Effector memory CD8-positive, alpha-beta T cell (primary cell): ENCODE measurements around the gene SDS.

Source experiments
- ATAC-seq: fragments of 150-1000 bp; cut with Tn5 transposase; replicated peaks from 2 replicates; pipeline ENCODE4 v1.10.0; 2021; ENCODE audit warnings: mild to moderate bottlenecking, moderate library complexity
- DNase-seq, 3 experiments: peaks; one replicate each; pipeline ENCODE4 v3.0.0; 2021
- H3K27ac Mint-ChIP-seq, 2 donors: one replicate each; pipeline ENCODE4 v1.8.0; 2022; ENCODE audit warnings: mild to moderate bottlenecking in 2 of 2, mixed read lengths in 2 of 2, moderate library complexity in 2 of 2
- H3K27me3 Mint-ChIP-seq, 2 donors: one replicate each; pipeline ENCODE4 v1.8.0; 2022; ENCODE audit warnings: mixed read lengths in 2 of 2
- H3K36me3 Mint-ChIP-seq: one replicate; pipeline ENCODE4 v1.8.0; 2022; ENCODE audit warnings: mild to moderate bottlenecking, moderate library complexity, mixed read lengths; ENCODE audit not compliant: insufficient read depth
- H3K4me1 Mint-ChIP-seq, 2 donors: one replicate each; pipeline ENCODE4 v1.8.0; 2022; ENCODE audit warnings: low read depth in 2 of 2, mixed read lengths in 2 of 2
- H3K4me3 Mint-ChIP-seq, 2 donors: one replicate each; pipeline ENCODE4 v1.8.0; 2022; ENCODE audit warnings: mild to moderate bottlenecking in 2 of 2, mixed read lengths in 2 of 2, moderate library complexity in 2 of 2
- H3K9me3 Mint-ChIP-seq, 2 donors: one replicate each; pipeline ENCODE4 v1.8.0; 2022; ENCODE audit warnings: mixed read lengths in 2 of 2
- total RNA-seq, 9 experiments: gene quantifications; one replicate each; lab custom pipeline; 2026; lab: John Stamatoyannopoulos, UW

The SDS gene
- 0 reads per million in 9 experiments for total RNA-seq

GRCh38 chr12:113403435-113404415 lies at the start of gene SDS:
TSS of gene SDS (minus strand) at chr12:113403887. CDS start at chr12:113399708, 4,179 bp downstream.
- no peaks in the 10 kb centered on the region for H3K4me1 Mint-ChIP-seq
- no peak for ATAC-seq
- DNase-seq: no peak
- H3K4me3 Mint-ChIP-seq: no peak within 1 kb of the TSS
- no peak within 1 kb of the TSS for H3K27ac Mint-ChIP-seq
- peaks cover 7 to 39% of the 10 kb centered on the region in 2 donors for H3K27me3 Mint-ChIP-seq
- no peaks in the 10 kb centered on the region for H3K9me3 Mint-ChIP-seq
- no peaks in the 10 kb centered on the region for H3K36me3 Mint-ChIP-seq

GRCh38 chr12:113453330-113453729 lies 49.6 kb upstream of the SDS start:
- Mint-ChIP-seq H3K4me3 (no peak overlapping the region), H3K27ac (no peak overlapping the region), H3K4me1 (no peaks in the 10 kb centered on the region), H3K27me3 (peaks cover 23 to 35% of the 10 kb centered on the region in 2 donors), H3K36me3 (no peaks in the 10 kb centered on the region), H3K9me3 (no peaks in the 10 kb centered on the region)
- ATAC-seq (no peak), DNase-seq (no peak)

- DNase-seq: no peak
- no peak overlapping the region for H3K4me3 Mint-ChIP-seq
- peaks cover 28 to 35% of the 10 kb centered on the region in 2 donors for H3K27me3 Mint-ChIP-seq
- no peaks in the 10 kb centered on the region for H3K36me3 Mint-ChIP-seq
- no peaks in the 10 kb centered on the region for H3K4me1 Mint-ChIP-seq
- no peak for ATAC-seq
- H3K27ac Mint-ChIP-seq: no peak overlapping the region
- H3K9me3 Mint-ChIP-seq: no peaks in the 10 kb centered on the region
These were observed 48.8 kb upstream of the SDS start for GRCh38 chr12:113452458-113452857.

GRCh38 chr12:113449839-113450238 lies 46.2 kb upstream of the SDS start:
- DNase-seq (no peak), ATAC-seq (no peak)
- Mint-ChIP-seq H3K4me3 (no peak overlapping the region), H3K9me3 (no peaks in the 10 kb centered on the region), H3K36me3 (no peaks in the 10 kb centered on the region), H3K27ac (no peak overlapping the region), H3K4me1 (peaks cover 2 to 4% of the 10 kb centered on the region in 2 donors), H3K27me3 (peaks cover 24 to 38% of the 10 kb centered on the region in 2 donors)

- no peak for DNase-seq
- Mint-ChIP-seq H3K4me3 (no peak overlapping the region), H3K36me3 (no peaks in the 10 kb centered on the region), H3K4me1 (peaks cover 2 to 4% of the 10 kb centered on the region in 2 donors), H3K27me3 (peaks cover 24 to 38% of the 10 kb centered on the region in 2 donors), H3K9me3 (no peaks in the 10 kb centered on the region), H3K27ac (no peak overlapping the region)
- no peak for ATAC-seq
These were observed 45.6 kb upstream of the SDS start for GRCh38 chr12:113449299-113449698.

- H3K27ac Mint-ChIP-seq: no peak overlapping the region
- H3K4me3 Mint-ChIP-seq: no peak overlapping the region
- H3K27me3 Mint-ChIP-seq: peaks cover 24 to 38% of the 10 kb centered on the region in 2 donors
- no peaks in the 10 kb centered on the region for H3K9me3 Mint-ChIP-seq
- peaks cover 2 to 4% of the 10 kb centered on the region in 2 donors for H3K4me1 Mint-ChIP-seq
- DNase-seq (no peak), ATAC-seq (no peak)
- no peaks in the 10 kb centered on the region for H3K36me3 Mint-ChIP-seq
These were observed 45.2 kb upstream of the SDS start for GRCh38 chr12:113448873-113449272.

- no peak for ATAC-seq
- Mint-ChIP-seq H3K36me3 (no peaks in the 10 kb centered on the region), H3K9me3 (no peaks in the 10 kb centered on the region), H3K4me1 (peaks cover 2 to 4% of the 10 kb centered on the region in 2 donors), H3K4me3 (no peak overlapping the region), H3K27me3 (peaks cover 24 to 38% of the 10 kb centered on the region in 2 donors), H3K27ac (no peak overlapping the region)
- no peak for DNase-seq
These were observed 42.0 kb upstream of the SDS start for GRCh38 chr12:113445544-113446171.

- Mint-ChIP-seq H3K4me3 (no peak overlapping the region), H3K36me3 (no peaks in the 10 kb centered on the region), H3K27me3 (peaks cover 14 to 25% of the 10 kb centered on the region in 2 donors), H3K4me1 (peaks cover 2 to 4% of the 10 kb centered on the region in 2 donors), H3K9me3 (no peaks in the 10 kb centered on the region), H3K27ac (no peak overlapping the region)
- no peak for DNase-seq
- ATAC-seq: no peak
These were observed 39.4 kb upstream of the SDS start for GRCh38 chr12:113443030-113443539.

- no peaks in the 10 kb centered on the region for H3K9me3 Mint-ChIP-seq
- ATAC-seq: no peak
These were observed 37.5 kb upstream of the SDS start for GRCh38 chr12:113440947-113441782.

GRCh38 chr12:113440336-113440735 lies 36.6 kb upstream of the SDS start:
- Mint-ChIP-seq H3K27me3 (no peaks in the 10 kb centered on the region), H3K9me3 (no peaks in the 10 kb centered on the region)

More at GRCh38 chr12:113440947-113441782, 37.5 kb upstream of the SDS start:
- peaks cover 4 to 7% of the 10 kb centered on the region in 2 donors for H3K27me3 Mint-ChIP-seq
- peaks cover 2 to 3% of the 10 kb centered on the region in 2 donors for H3K4me1 Mint-ChIP-seq
- no peak overlapping the region for H3K27ac Mint-ChIP-seq
- DNase-seq: no peak
- H3K36me3 Mint-ChIP-seq: no peaks in the 10 kb centered on the region
- no peak overlapping the region for H3K4me3 Mint-ChIP-seq

GRCh38 chr12:113439606-113440030 lies 35.9 kb upstream of the SDS start:
- Mint-ChIP-seq H3K4me1 (no peaks in the 10 kb centered on the region), H3K27me3 (no peaks in the 10 kb centered on the region), H3K9me3 (no peaks in the 10 kb centered on the region), H3K36me3 (no peaks in the 10 kb centered on the region), H3K27ac (no peak overlapping the region), H3K4me3 (no peak overlapping the region)
- DNase-seq: no peak
- no peak for ATAC-seq

More at GRCh38 chr12:113440336-113440735, 36.6 kb upstream of the SDS start:
- Mint-ChIP-seq H3K4me1 (no peaks in the 10 kb centered on the region), H3K27ac (no peak overlapping the region), H3K4me3 (no peak overlapping the region), H3K36me3 (no peaks in the 10 kb centered on the region)
- no peak for ATAC-seq
- DNase-seq: no peak

GRCh38 chr12:113439301-113439597 lies 35.6 kb upstream of the SDS start:
- no peaks in the 10 kb centered on the region for H3K36me3 Mint-ChIP-seq
- no peaks in the 10 kb centered on the region for H3K9me3 Mint-ChIP-seq
- no peak overlapping the region for H3K27ac Mint-ChIP-seq
- ATAC-seq (no peak), DNase-seq (no peak)
- no peaks in the 10 kb centered on the region for H3K27me3 Mint-ChIP-seq
- no peak overlapping the region for H3K4me3 Mint-ChIP-seq
- H3K4me1 Mint-ChIP-seq: no peaks in the 10 kb centered on the region
